ENCODE measurements around the gene VAV3.
A peak's percentile ranks its signal among the peaks of the same experiment; 100 is the strongest.

Gene VAV3

GRCh38 chr1:107972391-107973180 is 7.6 kb upstream of the VAV3 start:
- DNase-seq, result no peak

- DNase-seq, result no peak
Observed at GRCh38 chr1:107966550-107966949, 1.6 kb upstream of the VAV3 start.

- peak; percentile 9 to 19 for DNase-seq
Observed at GRCh38 chr1:107964336-107965109, 457 bp downstream of the VAV3 start.

- peak; percentile 20 to 30 for DNase-seq
Observed at GRCh38 chr1:107963601-107964335, 1.2 kb downstream of the VAV3 start.

GRCh38 chr1:107963008-107963407 is 2.0 kb downstream of the VAV3 start:
- DNase-seq, result no peak

- no peak for DNase-seq
Observed at GRCh38 chr1:107954719-107955415, 10.1 kb downstream of the VAV3 start.

- no peak for DNase-seq
Observed at GRCh38 chr1:107954126-107954525, 10.9 kb downstream of the VAV3 start.

- DNase-seq, result no peak
Observed at GRCh38 chr1:107953556-107953955, 11.4 kb downstream of the VAV3 start.

GRCh38 chr1:107952989-107953388 is 12.0 kb downstream of the VAV3 start:
- DNase-seq, result no peak

- no peak for DNase-seq
Observed at GRCh38 chr1:107950464-107950863, 14.5 kb downstream of the VAV3 start.

GRCh38 chr1:107949467-107950253 is 15.3 kb downstream of the VAV3 start:
- DNase-seq, result no peak

- no peak for DNase-seq
Observed at GRCh38 chr1:107946794-107947193, 18.2 kb downstream of the VAV3 start.

GRCh38 chr1:107943694-107944093 is 21.3 kb downstream of the VAV3 start:
- DNase-seq, result no peak

- no peak for DNase-seq
Observed at GRCh38 chr1:107942814-107943213, 22.2 kb downstream of the VAV3 start.

- DNase-seq, result no peak
Observed at GRCh38 chr1:107941531-107941930, 23.4 kb downstream of the VAV3 start.

GRCh38 chr1:107941123-107941522 is 23.9 kb downstream of the VAV3 start:
- DNase-seq, result no peak

- DNase-seq, result no peak
Observed at GRCh38 chr1:107940701-107941100, 24.3 kb downstream of the VAV3 start.

GRCh38 chr1:107940017-107940577 is 24.9 kb downstream of the VAV3 start:
- no peak for DNase-seq

GRCh38 chr1:107939256-107939655 is 25.7 kb downstream of the VAV3 start:
- no peak for DNase-seq

GRCh38 chr1:107936498-107937481 is 28.2 kb downstream of the VAV3 start:
- peak; percentile 21 to 24 for DNase-seq

Measured in activated CD4-positive, alpha-beta T cell treated with anti-CD3 and anti-CD28 coated beads for 4 hours (primary cell).